BE2C (cell line): ENCODE results near the gene TXNRD1.

Source experiments
- DNase-seq: peaks from one replicate; pipeline ENCODE4 v3.0.0-alpha.2; 2020
- H3K27me3 ChIP-seq: fragments of 250-450 bp; sonication (Bioruptor Pico); 2 replicates; pipeline ENCODE4 v1.5.1; 2020; ENCODE audit warnings: mild to moderate bottlenecking
- H3K36me3 ChIP-seq: fragments of 250-450 bp; sonication (Bioruptor Pico); 2 replicates; pipeline ENCODE4 v1.5.1; 2020; ENCODE audit warnings: mild to moderate bottlenecking
- H3K4me1 ChIP-seq: fragments of 250-450 bp; sonication (Bioruptor Pico); 2 replicates; pipeline ENCODE4 v1.5.1; 2020
- H3K4me3 ChIP-seq: 2 replicates; pipeline ENCODE4 v1.5.1; 2011; ENCODE audit warnings: low read depth, low read length
- H3K9me3 ChIP-seq: fragments of 250-450 bp; sonication (Bioruptor Pico); 2 replicates; pipeline ENCODE4 v1.5.1; 2020
- TF ChIP-seq, protein P1 (sequence below): IDR thresholded peaks from 2 replicates; pipeline ENCODE4 v1.5.1; 2012; ENCODE audit warnings: mild to moderate bottlenecking, low read depth, low read length

Gene TXNRD1

DNA sequence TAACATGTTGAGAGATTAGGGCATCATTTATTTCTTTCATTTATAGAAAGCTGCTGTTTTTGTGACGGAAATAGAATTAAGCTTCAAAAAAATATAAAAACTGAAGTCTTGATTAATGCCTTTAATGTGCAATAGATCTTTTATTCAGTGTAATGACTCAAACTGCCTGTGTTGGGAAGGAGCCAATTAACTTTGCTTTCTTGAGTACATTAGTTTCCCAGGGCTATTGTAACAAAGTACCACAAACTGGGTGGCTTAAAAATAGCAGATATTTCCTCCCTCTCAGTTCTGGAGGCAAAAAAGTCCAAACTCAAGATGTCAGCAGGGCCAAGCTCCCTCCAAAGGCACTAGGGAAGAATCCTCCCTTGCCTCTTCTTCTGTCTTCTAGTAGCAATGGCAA lies 124.6 kb downstream of the TXNRD1 start:
- DNase-seq = no peak
- H3K27me3 ChIP-seq = no peaks in the 10 kb centered on the region
- peaks cover 87% of the 10 kb centered on the region for H3K36me3 ChIP-seq
- TF ChIP-seq, protein P1, sequence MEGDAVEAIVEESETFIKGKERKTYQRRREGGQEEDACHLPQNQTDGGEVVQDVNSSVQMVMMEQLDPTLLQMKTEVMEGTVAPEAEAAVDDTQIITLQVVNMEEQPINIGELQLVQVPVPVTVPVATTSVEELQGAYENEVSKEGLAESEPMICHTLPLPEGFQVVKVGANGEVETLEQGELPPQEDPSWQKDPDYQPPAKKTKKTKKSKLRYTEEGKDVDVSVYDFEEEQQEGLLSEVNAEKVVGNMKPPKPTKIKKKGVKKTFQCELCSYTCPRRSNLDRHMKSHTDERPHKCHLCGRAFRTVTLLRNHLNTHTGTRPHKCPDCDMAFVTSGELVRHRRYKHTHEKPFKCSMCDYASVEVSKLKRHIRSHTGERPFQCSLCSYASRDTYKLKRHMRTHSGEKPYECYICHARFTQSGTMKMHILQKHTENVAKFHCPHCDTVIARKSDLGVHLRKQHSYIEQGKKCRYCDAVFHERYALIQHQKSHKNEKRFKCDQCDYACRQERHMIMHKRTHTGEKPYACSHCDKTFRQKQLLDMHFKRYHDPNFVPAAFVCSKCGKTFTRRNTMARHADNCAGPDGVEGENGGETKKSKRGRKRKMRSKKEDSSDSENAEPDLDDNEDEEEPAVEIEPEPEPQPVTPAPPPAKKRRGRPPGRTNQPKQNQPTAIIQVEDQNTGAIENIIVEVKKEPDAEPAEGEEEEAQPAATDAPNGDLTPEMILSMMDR = no peak
- no peaks in the 10 kb centered on the region for H3K4me1 ChIP-seq
- no peak overlapping the region for H3K4me3 ChIP-seq
- H3K9me3 ChIP-seq = no peaks in the 10 kb centered on the region

DNA sequence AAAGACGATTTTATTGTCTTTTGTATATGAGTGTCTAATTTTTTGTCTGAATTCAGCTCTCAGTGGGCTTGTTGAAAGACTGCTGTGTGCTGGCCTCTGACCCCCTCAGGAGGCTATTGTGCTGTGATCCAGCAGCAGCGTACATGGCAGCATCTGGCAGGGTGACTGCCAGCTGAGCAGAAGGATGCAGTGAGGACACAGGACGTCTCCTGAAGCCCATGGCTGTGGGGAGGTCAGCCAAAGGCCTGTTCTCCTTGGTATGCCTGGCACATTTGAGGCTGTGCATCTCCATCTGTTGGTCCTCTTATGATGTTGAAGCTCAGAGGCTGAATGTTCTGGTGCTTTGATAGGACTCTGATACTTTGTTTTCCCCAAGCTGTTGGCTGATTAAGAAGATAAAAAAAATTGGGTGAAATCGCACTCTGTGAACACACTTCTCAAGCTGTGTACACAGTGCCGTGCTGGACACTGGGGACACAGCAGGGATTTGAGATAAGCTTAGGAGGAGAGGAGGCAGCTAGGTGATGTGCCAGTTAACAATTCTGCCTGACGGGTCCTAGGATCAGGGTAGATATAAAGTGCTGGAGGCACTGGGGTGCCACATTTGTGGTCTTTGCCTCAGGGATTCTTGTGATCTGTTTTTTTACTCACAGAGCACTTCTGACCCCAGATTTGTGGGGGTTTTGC lies 125.5 kb downstream of the TXNRD1 start:
- Histone ChIP-seq H3K4me1 (no peaks in the 10 kb centered on the region), H3K36me3 (peaks cover 81% of the 10 kb centered on the region)
- DNase-seq = no peak

DNA sequence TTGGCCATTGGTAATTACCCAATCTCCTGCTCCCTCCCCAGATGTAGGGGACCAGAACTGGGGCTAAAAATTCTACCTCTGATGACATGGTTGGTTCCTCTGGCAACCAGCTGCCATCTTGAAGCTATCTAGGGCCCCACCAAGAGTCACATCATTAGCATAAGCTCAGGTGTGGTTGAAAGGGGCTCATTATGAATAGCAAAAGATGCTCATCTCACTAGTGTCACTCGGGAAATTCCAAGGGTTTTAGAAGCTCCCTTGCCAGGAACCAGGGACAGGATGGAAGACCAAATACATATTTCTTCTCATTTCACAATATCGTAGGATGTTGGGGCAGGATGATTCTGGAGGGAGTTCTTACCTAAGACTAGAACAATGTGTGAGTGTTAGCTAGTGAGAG lies 126.6 kb downstream of the TXNRD1 start:
- no peak for DNase-seq
- TF ChIP-seq, protein P1 = no peak
- H3K36me3 ChIP-seq = peaks cover 79% of the 10 kb centered on the region

More for the DNA sequence above, 125.5 kb downstream of the TXNRD1 start:
- TF ChIP-seq, protein P1 = no peak
- Histone ChIP-seq H3K27me3 (no peaks in the 10 kb centered on the region), H3K9me3 (no peaks in the 10 kb centered on the region), H3K4me3 (no peak overlapping the region)

DNA sequence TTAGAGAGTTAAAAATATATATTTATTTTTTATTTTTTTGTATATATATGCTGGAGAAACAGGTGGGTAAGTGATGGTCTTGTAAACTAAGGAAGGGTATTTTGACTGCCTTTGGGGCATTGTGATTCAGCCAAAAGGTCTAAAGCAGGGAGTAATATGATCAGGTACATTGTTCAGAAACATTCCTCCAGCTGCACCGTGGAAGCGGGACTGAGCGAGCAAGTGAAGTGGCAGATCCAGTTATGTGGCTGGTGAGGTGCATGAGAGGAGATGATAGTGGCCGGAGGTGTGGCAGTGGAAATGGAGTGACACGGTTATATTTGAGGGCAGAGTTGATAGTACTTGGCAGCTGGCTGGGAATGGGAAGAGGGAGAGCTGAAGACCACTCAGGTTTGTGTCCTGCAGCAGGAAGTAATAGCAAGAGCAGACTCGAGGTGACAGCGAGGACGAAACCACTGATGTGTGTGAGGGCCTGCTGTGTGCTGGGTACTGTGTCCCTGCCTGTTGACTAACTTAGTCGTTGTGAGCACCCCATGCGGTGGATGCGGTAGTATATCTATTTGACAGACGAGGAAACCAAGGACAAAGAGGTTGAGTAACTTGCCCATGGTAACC lies 127.2 kb downstream of the TXNRD1 start:
- Histone ChIP-seq H3K36me3 (peaks cover 79% of the 10 kb centered on the region), H3K27me3 (no peaks in the 10 kb centered on the region), H3K4me1 (no peaks in the 10 kb centered on the region), H3K9me3 (no peaks in the 10 kb centered on the region), H3K4me3 (no peak overlapping the region)
- TF ChIP-seq, protein P1 = no peak
- DNase-seq = no peak

More for the DNA sequence above, 126.6 kb downstream of the TXNRD1 start:
- Histone ChIP-seq H3K4me3 (no peak overlapping the region), H3K9me3 (no peaks in the 10 kb centered on the region), H3K27me3 (no peaks in the 10 kb centered on the region), H3K4me1 (no peaks in the 10 kb centered on the region)

DNA sequence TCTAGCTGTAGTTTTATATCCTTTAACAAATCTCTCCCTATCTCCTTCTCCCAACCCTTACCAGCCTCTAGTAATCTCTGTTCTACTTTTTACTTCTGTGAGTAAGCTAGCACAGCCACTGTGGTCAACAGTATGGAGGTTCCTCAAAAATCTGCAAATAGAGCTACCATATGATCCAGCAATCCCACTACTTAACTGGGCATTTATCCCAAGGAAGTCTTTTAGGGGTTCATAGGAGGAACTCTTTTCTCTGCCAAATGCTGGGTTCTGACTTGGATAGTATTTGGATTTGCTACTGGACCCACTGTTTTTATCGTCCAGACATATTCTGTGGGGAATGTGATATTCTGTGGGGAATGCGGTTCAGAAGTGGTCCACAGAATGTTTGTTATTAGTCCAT lies 129.1 kb downstream of the TXNRD1 start:
- peaks cover 79% of the 10 kb centered on the region for H3K36me3 ChIP-seq
- H3K27me3 ChIP-seq = no peaks in the 10 kb centered on the region
- no peaks in the 10 kb centered on the region for H3K9me3 ChIP-seq
- no peaks in the 10 kb centered on the region for H3K4me1 ChIP-seq
- no peak for DNase-seq
- TF ChIP-seq, protein P1 = no peak
- H3K4me3 ChIP-seq = no peak overlapping the region
